ENCODE results near the gene HMG20A.

GRCh38 chr15:77527831-77528231, 107.1 kb downstream of the HMG20A start:
- no peak for TF ChIP-seq ZNF274 (IDR thresholded peaks at IDR 0.05; ENCODE audit: low read depth, low read length)
- no peak for TF ChIP-seq SUZ12 (IDR thresholded peaks at IDR 0.05; ENCODE audit: extremely low read depth, insufficient read depth, insufficient read length)
- TF ChIP-seq YY1 (IDR thresholded peaks at IDR 0.05; ENCODE audit: insufficient read depth, insufficient read length), result no peak
